Ramos (cell line): ENCODE measurements around the gene CPLX4.
"Not testable (repeated sequence)": the region's sequence is repeated elsewhere in the genome, so short reads cannot be mapped to it uniquely, and the experiment has no call there.

Source experiments
- in situ Hi-C: fragments of 300-500 bp; cut with MboI; formaldehyde crosslinking; loops from one replicate; pipeline ENCODE4 v1.14.3; 2022; ENCODE audit warnings: low sequenced_read_pairs; ENCODE audit not compliant: unreplicated experiment

CPLX4 gene

GRCh38 chr18:59272221-59272888 is 46.1 kb downstream of the CPLX4 start:
- in situ Hi-C loops: no loop called here

- in situ Hi-C loops: no loop called here
These were observed 46.7 kb downstream of the CPLX4 start for GRCh38 chr18:59271606-59272220.

- in situ Hi-C loops: no loop called here
These were observed 47.7 kb downstream of the CPLX4 start for GRCh38 chr18:59270689-59271257.

GRCh38 chr18:59269563-59270119 is 48.8 kb downstream of the CPLX4 start:
- in situ Hi-C loops: no loop called here

- in situ Hi-C loops: no loop called here
These were observed 49.5 kb downstream of the CPLX4 start for GRCh38 chr18:59268721-59269562.

GRCh38 chr18:59268127-59268720 is 50.2 kb downstream of the CPLX4 start:
- in situ Hi-C loops: no loop called here

- in situ Hi-C loops: no loop called here
These were observed 50.8 kb downstream of the CPLX4 start for GRCh38 chr18:59267503-59268126.

- in situ Hi-C loops: no loop called here
These were observed 51.5 kb downstream of the CPLX4 start for GRCh38 chr18:59266886-59267502.

- in situ Hi-C loops: no loop called here
These were observed 52.0 kb downstream of the CPLX4 start for GRCh38 chr18:59266459-59266858.

- in situ Hi-C loops: no loop called here
These were observed 52.5 kb downstream of the CPLX4 start for GRCh38 chr18:59265974-59266369.

GRCh38 chr18:59265246-59265973 is 53.0 kb downstream of the CPLX4 start:
- in situ Hi-C loops: no loop called here

GRCh38 chr18:59264651-59265245 is 53.7 kb downstream of the CPLX4 start:
- in situ Hi-C loops: no loop called here

- in situ Hi-C loops: no loop called here
These were observed 54.3 kb downstream of the CPLX4 start for GRCh38 chr18:59264121-59264571.

- in situ Hi-C loops: no loop called here
These were observed 54.8 kb downstream of the CPLX4 start for GRCh38 chr18:59263661-59264060.

- in situ Hi-C loops: not testable (repeated sequence)
These were observed 56.2 kb downstream of the CPLX4 start for GRCh38 chr18:59262243-59262642.

- in situ Hi-C loops: not testable (repeated sequence)
These were observed 56.6 kb downstream of the CPLX4 start for GRCh38 chr18:59261842-59262241.

GRCh38 chr18:59255491-59255890 is 63.0 kb downstream of the CPLX4 start:
- in situ Hi-C loops: not testable (repeated sequence)

GRCh38 chr18:59249199-59249774 is 69.2 kb downstream of the CPLX4 start:
- in situ Hi-C loops: no loop called here
